GM13976 (cell line): ENCODE results near the gene ATP6V0B.

ENCODE experiments used
- DNase-seq: peaks from one replicate; pipeline ENCODE4 v3.0.0; 2012; ENCODE audit warnings: low spot score
- in situ Hi-C: fragments of 300-500 bp; cut with MboI; formaldehyde crosslinking; loops from one replicate; pipeline ENCODE4 v1.12.0; 2022; ENCODE audit warnings: low sequenced_read_pairs, mixed read lengths, inconsistent platforms; ENCODE audit not compliant: unreplicated experiment
- TF ChIP-seq, protein P1 (sequence below): IDR thresholded peaks from 2 replicates; pipeline ENCODE4 v1.5.1; 2012; ENCODE audit warnings: borderline replicate concordance, mild to moderate bottlenecking; ENCODE audit not compliant: insufficient read depth; ENCODE audit errors: extremely low read depth, missing control alignments, control extremely low read depth

Gene ATP6V0B

DNA sequence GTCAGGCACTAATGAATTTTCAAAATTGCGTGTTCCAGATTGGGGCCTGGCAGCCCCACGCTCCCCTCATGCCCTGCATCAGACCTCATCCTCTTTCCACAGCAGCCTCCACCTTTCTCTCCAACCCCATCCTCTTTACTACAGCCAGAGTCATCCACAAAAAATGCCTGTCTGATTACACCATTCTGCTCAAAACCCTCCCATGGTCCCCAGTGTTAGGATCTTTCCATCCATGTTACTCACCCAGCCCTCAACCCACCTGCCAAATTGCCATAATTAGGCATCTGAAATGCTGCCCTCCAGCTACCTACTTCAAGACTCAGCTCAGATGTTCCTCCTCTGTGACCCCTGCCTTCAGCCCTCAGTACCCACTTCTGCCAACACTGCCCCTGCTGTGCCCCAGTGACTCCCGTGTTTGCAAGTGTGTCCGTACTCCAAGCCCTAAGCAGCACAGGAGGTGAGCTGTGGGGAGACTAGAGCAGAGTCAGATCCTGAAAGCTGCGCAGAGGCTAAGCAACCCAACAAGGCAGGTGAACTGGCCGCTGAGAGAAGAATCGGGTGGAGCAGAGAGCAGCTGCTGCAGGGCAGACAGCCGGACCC is 41.9 kb upstream of the ATP6V0B start:
- peak; percentile 44 for DNase-seq
- TF ChIP-seq, protein P1, sequence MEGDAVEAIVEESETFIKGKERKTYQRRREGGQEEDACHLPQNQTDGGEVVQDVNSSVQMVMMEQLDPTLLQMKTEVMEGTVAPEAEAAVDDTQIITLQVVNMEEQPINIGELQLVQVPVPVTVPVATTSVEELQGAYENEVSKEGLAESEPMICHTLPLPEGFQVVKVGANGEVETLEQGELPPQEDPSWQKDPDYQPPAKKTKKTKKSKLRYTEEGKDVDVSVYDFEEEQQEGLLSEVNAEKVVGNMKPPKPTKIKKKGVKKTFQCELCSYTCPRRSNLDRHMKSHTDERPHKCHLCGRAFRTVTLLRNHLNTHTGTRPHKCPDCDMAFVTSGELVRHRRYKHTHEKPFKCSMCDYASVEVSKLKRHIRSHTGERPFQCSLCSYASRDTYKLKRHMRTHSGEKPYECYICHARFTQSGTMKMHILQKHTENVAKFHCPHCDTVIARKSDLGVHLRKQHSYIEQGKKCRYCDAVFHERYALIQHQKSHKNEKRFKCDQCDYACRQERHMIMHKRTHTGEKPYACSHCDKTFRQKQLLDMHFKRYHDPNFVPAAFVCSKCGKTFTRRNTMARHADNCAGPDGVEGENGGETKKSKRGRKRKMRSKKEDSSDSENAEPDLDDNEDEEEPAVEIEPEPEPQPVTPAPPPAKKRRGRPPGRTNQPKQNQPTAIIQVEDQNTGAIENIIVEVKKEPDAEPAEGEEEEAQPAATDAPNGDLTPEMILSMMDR, result no peak
- in situ Hi-C loops, result loop anchor here (10.0 to 25.0 kb wide), 3 partner anchors 168 to 696 kb away; partner anchors contain the start of gene PTPRF

GRCh38 chr1:43933386-43934100 is 41.2 kb upstream of the ATP6V0B start, which contains the start of gene ARTN:
Gene ARTN, plus strand, starts transcription at chr1:43933801. Its CDS starts 1,856 bp downstream, at chr1:43935657.
- DNase-seq, result no peak
- in situ Hi-C loops, result loop anchor here (10.0 to 25.0 kb wide), 3 partner anchors 169 to 696 kb away; partner anchors contain the start of gene PTPRF
- TF ChIP-seq, protein P1, result no peak

GRCh38 chr1:43934101-43934985 is 40.4 kb upstream of the ATP6V0B start:
- TF ChIP-seq, protein P1, result peak; percentile 80
- DNase-seq, result peak; percentile 90
- in situ Hi-C loops, result loop anchor here (10.0 to 25.0 kb wide), 3 partner anchors 170 to 697 kb away; partner anchors contain the start of gene PTPRF

DNA sequence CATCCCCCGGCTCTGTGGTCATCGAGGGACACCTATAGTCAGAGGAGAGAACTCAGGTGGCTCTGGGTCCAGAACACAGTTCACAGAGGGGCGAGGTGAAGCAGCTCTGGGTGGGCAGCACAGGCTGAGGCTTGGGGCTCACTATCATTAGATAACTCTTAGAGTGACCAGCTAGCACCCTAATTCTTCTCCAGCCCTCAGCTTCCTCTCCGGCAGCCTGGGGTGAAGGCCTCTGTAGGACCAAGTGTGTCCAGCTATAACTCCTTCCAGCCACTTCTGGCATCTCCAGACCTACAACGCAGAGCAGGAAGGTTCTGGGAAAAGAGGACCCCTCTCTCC is 39.8 kb upstream of the ATP6V0B start:
- TF ChIP-seq, protein P1, result no peak
- in situ Hi-C loops, result loop anchor here (10.0 to 25.0 kb wide), 3 partner anchors 170 to 698 kb away; partner anchors contain the start of gene PTPRF

GRCh38 chr1:43935711-43936427 is 38.9 kb upstream of the ATP6V0B start:
- in situ Hi-C loops, result loop anchor here (10.0 to 25.0 kb wide), 3 partner anchors 171 to 699 kb away; partner anchors contain the start of gene PTPRF
- DNase-seq, result peak; percentile 32
- TF ChIP-seq, protein P1, result no peak

More for the DNA sequence above, 39.8 kb upstream of the ATP6V0B start:
- peak; percentile 31 for DNase-seq
